NCI-H2227 treated with DMSO at 0.1 percent for 48 hours (cell line): ENCODE measurements around the gene SULT2A1.
"Not testable (repeated sequence)": the region's sequence is repeated elsewhere in the genome, so short reads cannot be mapped to it uniquely, and the experiment has no call there.

Source experiments
- DNase-seq: peaks from one replicate; lab custom pipeline; 2025; lab: John Stamatoyannopoulos, UW

SULT2A1 gene

DNA sequence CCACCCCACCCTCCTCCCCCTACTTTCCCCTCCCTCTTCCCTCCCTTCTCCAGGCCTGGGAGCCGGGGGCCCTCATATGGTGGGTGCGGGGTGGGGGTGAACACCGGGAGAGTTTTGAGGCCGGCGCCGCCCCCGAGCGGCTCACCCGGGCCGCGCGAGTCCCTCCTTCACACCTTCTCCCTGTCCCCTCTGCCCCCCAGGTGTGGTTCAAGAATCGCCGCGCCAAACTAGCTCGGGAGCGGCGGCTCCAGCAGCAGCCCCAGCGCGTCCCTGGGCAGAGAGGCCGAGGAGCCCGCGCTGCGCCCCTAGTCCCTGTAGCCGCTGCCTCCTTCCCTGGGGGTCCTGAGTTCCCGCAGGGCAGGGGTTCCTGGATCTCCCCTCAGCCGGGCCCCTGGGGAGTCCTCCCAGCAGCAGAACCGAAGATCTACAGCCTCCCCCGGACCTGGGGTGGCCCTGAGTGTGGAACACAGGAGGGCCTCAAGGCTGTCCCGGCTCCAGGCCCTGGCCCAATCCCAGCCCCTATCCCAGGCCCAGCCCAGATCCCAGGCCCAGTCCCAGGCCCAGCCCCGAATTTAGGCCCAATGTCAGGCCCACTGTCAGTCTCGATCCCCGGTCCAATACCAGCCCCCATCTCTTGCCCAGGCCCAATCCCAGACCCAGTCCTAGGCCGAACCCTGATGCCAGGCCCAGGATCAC is 25.4 kb downstream of the SULT2A1 start:
- no peak for DNase-seq

DNA sequence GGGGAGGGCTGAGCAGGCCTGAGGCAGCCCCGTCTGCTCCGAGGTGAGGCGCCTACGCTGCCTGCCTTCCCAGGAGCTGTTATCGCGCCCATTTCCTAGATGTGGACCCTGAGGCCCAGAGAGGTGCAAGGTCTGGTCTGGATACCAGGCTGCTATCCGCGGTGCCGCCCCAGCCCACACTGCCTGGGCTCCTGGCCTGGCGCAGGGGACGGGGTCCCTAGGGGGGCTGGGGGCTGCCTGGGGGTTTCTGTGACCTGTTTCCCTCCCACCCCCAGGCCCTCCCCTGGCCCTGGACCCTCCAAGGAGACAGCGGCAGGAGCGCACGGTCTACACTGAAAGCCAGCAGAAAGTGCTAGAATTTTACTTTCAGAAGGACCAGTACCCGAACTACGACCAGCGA is 26.3 kb downstream of the SULT2A1 start:
- DNase-seq, result not testable (repeated sequence)

- DNase-seq, result not testable (repeated sequence)
Observed at GRCh38 chr19:47858646-47859285, 27.3 kb downstream of the SULT2A1 start, which contains the start of gene TPRX2. TPRX2 (plus strand) TSS chr19:47859235; CDS start chr19:47859247, 12 bp downstream.

DNA sequence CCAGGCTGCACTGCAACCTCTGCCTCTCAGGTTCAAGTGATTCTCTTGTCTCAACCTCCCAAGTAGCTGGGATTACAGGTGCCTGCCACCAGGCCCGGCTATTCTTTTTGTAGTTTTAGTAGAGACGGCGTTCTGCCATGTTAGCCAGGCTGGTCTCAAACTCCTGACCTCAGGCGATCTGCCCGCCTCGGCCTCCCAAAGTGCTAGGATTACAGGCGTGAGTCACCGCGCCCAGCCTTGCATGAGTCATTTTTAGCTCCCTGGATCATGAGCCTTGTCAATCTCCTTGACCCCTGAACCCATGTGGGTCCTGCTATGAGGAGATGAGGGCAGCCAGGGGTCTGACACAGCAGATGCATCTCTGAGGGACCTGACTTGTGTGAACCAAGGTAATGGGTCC is 27.9 kb downstream of the SULT2A1 start:
- not testable (repeated sequence) for DNase-seq

- no peak for DNase-seq
Observed at GRCh38 chr19:47854459-47854858, 31.7 kb downstream of the SULT2A1 start.

DNA sequence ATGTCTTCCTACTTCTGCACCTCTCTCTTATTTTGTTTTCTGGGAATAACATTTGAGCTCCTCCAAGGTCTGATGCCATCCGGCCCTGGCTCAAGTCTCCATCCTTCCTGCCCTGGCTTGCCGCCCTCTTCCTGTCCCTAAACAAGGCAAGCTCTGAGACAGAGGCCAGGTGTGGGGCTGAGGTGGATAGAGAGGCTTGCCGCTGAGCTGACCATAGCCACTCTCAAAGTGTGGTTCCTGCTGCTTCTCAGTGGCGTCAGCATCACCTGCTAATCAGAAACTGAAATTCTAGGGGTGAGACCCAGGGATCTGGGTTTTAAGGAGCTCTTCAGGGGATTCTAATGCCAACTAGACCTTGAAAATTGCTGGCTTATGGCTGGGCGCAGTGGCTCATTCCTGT is 33.1 kb downstream of the SULT2A1 start:
- no peak for DNase-seq

DNA sequence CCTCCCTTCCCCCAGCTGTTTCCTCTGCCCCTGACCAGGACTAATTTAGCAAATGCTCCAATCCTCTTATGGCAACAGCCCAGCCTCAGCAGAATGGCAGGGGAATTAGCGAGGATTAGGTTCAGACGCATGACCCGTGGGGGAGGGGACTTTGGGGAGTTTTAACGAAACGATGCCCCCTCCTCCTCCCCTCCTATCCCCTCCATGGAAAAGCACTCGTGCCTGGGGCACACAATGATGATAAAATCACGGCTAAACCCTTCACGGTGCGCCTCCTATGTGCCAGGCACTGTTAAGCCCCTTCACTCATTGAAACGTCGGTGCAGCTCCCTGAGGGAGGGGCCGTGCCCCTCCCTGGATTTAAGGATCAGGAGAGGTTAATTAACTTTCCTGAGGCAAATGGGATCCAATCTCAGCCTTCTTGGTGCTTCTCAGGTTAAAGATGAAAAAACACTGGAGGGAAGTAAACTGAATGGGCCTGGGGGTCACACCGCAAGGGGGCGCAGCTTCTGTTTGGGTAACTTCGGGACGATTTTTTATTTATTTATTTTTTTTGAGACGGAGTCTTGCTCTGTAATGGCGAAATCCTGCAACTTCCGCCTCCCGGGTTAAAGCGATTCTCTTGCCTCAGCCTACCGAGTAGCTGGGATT is 37.2 kb downstream of the SULT2A1 start:
- DNase-seq, result no peak

DNA sequence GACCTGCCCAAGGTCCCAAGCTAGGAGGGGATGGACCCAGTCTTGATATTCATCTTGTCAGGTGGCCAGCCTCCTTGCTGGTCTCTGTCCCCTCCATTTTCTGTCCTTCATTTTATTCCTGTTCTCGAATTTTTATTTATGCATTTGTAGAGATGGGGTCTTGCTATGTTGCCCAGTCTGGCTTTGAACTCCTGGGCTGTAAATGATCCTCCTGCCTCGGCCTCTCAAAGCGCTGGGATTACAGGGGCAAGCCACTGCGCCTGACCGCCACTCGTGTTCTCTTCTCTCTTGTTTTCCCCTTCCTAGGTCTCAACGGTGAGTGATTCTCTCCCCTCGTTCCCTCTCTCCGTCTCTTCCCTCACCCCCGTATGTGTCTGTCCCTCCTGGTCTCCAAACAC is 37.7 kb downstream of the SULT2A1 start:
- no peak for DNase-seq

GRCh38 chr19:47842941-47843340 is 43.2 kb downstream of the SULT2A1 start:
- no peak for DNase-seq

DNA sequence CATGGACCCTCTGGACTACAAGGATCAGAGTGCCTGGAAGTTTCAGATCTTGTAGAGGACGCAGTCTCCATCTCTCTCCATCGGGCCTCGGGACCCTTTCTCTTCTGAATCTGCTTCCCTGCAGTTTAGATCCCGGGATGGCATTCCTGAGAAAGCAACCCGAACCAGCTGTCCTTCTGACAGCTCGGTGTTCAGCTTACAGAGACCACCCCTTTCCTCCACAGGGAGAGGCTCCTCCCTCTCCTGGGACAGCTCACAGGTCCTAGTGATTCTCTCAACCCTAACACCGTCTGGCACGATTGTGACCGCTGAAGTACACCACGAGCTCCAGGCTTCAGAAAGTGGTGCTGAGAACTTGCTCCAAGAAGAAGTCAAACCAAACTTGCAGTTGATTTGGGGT is 46.2 kb downstream of the SULT2A1 start:
- no peak for DNase-seq

DNA sequence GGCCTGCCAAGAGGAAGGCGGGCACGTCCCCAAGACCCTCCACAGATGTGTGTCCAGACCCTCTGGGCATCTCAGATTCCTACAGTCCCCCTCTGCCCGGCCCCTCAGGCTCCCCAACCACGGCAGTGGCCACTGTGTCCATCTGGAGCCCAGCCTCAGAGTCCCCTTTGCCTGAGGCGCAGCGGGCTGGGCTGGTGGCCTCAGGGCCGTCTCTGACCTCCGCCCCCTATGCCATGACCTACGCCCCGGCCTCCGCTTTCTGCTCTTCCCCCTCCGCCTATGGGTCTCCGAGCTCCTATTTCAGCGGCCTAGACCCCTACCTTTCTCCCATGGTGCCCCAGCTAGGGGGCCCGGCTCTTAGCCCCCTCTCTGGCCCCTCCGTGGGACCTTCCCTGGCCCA is 46.7 kb downstream of the SULT2A1 start:
- DNase-seq, result no peak

- DNase-seq, result no peak
Observed at GRCh38 chr19:47836038-47836437, 50.1 kb downstream of the SULT2A1 start.

GRCh38 chr19:47832723-47833122 is 53.4 kb downstream of the SULT2A1 start:
- no peak for DNase-seq

- no peak for DNase-seq
Observed at GRCh38 chr19:47826800-47827199, 59.3 kb downstream of the SULT2A1 start.

DNA sequence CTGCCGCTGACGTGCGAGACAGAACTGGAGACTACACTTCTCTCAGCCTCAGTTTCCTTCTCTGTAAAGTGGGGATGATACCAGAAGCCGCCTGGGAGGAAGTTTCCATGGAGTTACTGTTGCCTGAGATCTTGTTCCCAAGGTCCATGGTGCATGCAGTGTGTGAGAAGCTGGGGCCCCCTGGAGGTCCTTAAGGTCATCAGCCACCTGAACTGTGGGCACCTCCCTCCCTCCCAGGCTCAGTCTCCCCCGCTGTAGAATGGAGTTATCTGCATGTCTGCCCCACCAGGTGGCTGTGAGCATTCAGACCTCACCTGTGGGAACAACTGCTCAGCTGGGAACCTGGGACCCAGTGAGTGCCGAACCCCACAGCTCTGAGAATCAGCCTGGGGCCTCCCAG is 61.7 kb downstream of the SULT2A1 start:
- DNase-seq, result no peak

DNA sequence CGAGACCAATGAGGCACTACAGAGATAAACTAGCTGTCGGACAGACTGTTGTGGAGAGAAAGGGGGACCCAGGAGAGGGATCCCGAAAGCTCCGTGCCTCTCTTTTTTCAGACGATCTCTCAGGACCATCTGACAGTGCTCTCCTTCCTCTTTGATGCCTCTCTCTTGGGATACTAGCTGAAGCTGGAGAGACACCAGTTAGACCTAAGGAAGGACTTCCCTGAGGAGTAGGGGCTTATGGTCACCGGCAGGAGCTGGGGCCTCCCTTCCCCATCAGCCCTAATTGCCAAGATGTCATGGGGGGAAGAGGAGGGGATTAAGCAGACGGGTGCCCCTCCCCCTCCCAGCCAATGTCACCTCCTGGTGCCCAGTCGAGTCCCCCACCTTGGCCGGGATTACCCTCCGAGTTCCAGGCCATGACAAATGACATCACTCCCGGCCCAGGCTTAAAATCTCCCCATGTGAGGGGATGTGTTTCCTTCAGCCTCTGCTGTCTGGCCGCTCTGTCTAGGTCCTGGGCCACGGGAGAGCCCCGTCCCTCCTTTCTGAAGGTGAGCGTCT is 64.6 kb downstream of the SULT2A1 start, which contains the start of gene CRX:
CRX (plus strand) TSS at position 478 of the 561 bp plus-strand sequence. CDS start 12,507 bp downstream, outside the sequence.
- no peak for DNase-seq
